Activated CD8-positive, alpha-beta memory T cell treated with anti-CD3 and anti-CD28 coated beads for 4 hours (primary cell): ENCODE data around the gene ZNF519.
"Not testable (repeated sequence)": the region's sequence is repeated elsewhere in the genome, so short reads cannot be mapped to it uniquely, and the experiment has no call there.

Experiments
- DNase-seq, 2 donors: peaks; one replicate each; pipeline ENCODE4 v3.0.0-alpha.2; 2020; ENCODE audit warnings: low read depth in 2 of 2

The ZNF519 gene

GRCh38 chr18:14147935-14148865 is 16.0 kb upstream of the ZNF519 start:
- DNase-seq = not testable (repeated sequence)

DNA sequence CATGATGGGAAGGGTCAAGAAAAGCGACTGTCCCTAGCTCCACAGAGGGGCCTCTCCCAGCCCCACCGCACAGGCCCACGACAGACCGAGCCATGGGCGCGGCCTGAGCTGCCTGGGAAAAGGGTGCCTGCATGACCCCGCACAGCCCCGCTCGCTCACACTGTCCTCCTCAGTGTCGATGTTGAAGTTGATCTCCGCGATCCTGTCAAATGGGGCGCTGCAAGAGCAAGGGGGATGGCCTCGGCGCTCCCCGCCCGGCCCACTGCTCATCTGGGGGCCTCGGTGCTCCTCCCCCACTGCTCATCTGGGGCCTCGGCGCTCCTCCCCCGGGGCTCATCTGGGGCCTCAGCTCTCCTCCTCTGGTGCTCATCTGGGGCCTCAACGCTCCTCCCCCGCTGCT is 14.5 kb upstream of the ZNF519 start:
- not testable (repeated sequence) for DNase-seq

DNA sequence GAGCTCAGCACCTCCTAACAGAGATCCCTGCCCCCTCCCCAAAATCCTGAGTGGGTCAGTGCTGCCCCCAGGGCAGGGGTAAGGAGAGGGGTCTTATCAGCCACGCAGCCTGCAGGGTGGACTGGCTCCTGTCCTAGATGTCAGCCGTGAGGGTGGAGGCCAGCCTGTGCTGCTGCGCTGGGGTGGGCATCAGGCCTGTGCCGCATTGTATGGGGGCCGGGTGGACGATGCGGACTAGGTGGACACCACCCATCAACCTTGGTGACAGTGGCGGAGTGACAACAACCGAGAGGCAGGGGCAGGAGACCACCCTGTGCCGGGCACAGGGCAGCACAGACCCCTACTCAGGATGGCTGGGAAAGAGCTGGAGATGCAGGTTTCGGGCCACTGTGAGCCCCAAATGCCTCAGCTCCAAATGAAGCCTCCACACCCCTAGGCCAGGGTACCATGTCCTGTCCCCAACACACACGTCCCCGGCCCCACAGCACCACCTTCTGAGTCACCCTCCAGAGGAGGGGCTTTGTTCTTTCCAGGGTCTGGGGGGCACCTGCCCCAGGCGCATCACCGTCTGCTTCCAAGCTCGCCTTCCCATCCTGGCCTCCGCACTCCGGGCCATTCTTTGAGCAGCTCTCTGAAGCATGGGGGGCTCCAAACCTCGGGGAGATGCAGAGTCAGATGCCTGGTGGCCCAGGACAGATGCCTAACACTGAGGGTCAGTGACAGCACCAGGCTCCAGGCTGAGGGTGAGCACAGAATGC is 13.5 kb upstream of the ZNF519 start:
- not testable (repeated sequence) for DNase-seq

- not testable (repeated sequence) for DNase-seq
Observed at GRCh38 chr18:14145021-14145420, 12.8 kb upstream of the ZNF519 start.

- no peak for DNase-seq
Observed at GRCh38 chr18:14144628-14144895, 12.3 kb upstream of the ZNF519 start.

- DNase-seq = not testable (repeated sequence)
Observed at GRCh38 chr18:14143871-14144627, 11.8 kb upstream of the ZNF519 start.

- not testable (repeated sequence) for DNase-seq
Observed at GRCh38 chr18:14143396-14143795, 11.2 kb upstream of the ZNF519 start.

GRCh38 chr18:14142177-14142576 is 9.9 kb upstream of the ZNF519 start:
- DNase-seq = not testable (repeated sequence)

DNA sequence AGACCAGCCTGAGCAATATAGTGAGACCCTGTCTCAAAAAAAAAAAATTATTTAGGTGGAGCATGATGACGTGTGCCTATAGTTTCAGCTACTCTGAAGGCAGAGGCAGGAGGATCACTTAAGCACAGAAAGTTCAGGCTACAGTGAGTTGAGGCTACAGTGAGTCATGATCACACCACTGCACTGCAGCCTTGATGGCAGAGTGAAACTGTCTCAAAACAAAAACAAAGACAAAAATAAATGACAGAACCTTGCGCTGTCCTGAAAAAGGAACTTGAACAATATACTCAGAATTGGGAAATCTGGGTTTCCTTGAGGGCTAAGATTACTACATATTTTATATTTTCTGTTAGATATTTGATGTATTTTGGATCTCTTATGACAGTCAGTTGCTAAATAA is 7.3 kb upstream of the ZNF519 start:
- DNase-seq = not testable (repeated sequence)

- DNase-seq = not testable (repeated sequence)
Observed at GRCh38 chr18:14137971-14138370, 5.7 kb upstream of the ZNF519 start.

GRCh38 chr18:14131696-14132270 is 452 bp downstream of the ZNF519 start:
- DNase-seq = not testable (repeated sequence)

DNA sequence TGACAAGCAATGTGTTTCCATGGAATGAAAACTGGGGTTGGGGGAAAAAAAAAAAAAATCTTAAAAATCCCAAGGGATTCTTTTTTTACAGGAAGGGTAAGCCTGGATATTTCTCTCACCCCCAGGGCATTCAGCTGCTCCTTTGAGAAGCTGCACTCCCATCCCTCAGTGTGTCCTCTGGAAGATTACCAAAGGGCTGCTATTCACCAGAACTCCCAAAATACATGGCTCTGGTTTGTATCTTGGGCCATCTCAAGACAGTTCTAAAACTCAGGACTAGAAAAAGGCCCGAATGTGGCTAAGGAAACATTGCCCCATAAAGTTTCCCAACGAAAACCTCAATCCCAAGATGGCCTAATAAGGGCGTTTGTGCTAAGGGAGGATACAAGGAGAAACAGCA is 1.4 kb downstream of the ZNF519 start:
- not testable (repeated sequence) for DNase-seq

- no peak for DNase-seq
Observed at GRCh38 chr18:14124689-14125088, 7.5 kb downstream of the ZNF519 start.

DNA sequence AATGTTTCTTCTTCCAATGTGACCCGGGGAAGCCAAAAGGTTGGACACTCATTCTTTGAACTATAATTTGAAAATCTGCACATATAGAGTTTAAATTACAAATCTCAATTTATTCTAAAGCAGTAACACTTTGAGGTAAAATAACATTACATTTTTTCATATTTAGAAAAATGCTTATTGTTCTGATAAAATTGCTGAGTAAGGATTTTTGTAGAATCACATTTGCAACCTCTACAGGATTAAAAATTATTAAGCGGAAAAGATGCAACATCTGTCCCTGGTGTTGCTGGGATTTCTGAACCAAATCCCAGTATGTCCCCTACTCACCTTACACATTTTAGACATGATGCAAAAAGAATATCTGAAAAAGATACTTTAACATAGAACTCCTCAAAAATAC is 10.1 kb downstream of the ZNF519 start:
- DNase-seq = no peak

DNA sequence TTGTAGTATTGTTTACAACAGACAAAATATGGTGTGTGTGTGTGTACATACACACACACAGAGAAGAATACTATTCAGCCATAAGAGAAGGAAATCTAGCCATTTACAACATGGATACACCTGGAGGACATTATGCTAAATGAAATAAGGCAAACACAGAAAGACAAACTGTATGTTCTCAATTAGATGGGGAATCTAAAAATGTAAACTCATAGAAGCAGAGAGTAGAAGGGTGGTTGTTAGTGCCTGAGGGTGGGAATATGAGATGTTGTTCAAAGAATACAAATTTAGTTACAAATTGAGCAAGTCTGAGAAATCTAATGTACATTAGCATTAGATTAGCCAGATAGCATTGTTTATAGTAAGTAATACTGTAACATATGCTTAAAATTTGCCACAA is 11.3 kb downstream of the ZNF519 start:
- DNase-seq = no peak

DNA sequence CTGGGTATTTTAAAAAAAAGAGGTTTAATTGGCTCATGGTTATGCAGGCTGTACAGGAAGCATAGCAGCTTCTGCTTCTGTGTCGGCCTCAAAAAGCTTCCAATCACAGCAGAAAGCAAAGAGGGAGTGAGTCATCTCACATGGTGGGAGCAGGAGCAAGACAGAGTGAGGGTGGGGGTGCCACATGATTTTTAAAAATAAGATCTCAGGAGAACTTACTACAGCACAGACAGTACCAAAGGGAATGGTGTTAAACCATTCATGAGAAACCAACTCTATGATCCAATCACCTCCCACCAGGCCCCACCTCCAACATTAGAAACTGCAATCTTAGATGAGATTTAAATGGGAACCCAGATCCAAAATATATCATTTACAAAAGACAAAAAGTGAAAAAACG is 14.6 kb downstream of the ZNF519 start:
- no peak for DNase-seq

DNA sequence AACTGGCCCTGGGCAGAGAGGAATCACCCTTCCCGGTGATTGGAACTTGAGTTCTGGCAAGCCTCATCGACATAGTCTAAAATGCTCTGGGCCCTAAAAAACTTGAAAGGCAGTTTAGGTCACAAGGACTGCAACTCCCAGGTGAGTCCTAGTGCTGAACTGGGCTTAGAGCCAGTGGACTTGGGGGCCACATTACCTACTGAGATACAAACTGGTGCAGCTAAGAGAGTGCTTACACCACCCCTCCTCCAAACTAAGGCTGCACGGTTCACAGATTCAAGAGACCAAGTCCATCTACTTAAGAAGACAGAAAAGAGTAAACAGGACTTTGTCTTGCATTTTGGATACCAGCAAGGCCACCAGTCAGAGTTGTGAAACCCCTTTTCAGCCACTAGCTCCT is 25.3 kb downstream of the ZNF519 start:
- no peak for DNase-seq

- no peak for DNase-seq
Observed at GRCh38 chr18:14104906-14105748, 27.1 kb downstream of the ZNF519 start.

DNA sequence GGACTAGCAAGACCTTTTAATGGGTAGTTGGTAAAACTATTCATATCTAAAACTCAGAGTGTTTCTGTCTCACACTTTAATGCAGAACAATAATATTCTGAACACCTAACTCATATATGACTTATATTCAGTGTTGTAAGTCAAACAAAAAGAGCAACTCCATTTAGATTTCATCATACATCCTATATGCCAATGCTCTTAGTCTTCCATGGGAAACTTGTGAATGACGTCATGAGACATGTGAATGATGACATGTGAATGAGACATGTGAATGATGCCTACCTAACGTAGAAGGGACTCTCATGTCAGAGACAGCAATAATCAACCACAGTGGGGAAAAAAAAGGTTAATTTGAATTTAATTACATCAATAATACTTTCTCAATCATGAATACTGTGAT is 28.0 kb downstream of the ZNF519 start:
- DNase-seq = no peak

DNA sequence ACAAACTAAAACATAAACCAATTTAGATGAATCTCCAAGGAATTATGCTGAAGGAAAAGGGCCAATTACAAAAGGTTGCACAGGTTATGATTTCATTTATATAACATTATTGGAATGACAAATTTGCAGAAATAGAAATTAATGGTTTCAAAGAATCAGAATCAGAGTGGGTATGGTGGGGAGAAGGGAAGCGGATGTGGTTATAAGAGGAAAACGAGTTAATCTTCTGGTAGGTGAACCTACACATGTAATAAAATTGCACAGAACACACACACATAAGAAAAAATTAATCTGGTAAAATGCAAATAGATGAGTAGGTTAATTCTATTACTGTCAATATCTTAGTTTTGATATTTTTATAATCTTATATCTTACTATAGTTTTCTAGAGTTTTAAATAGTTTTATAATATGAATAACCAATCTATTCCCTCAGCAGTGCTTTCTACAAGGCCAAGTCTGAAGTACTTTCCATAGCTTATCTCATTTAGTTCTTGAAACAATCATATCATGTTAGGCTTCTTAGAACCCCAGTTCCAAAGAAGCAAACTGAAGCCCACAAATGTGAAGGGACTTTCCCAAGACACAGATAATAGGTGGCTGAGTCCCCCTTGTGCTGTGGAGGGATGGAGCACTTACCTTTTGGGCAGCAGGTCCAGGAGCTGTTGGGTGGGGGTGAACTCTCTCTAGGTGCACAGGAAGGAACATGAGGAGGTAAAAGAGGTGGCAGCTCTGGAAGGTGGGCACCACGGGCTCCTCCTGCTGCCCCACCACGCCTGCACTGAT is 31.5 kb downstream of the ZNF519 start:
- DNase-seq = no peak
